Skeletal muscle satellite cell (primary cell): ENCODE results near the gene ADAMTS4.

ENCODE experiments used
- H3K27me3 ChIP-seq: 2 replicates; pipeline ENCODE4 v1.7.0; 2013; ENCODE audit warnings: low read length; ENCODE audit not compliant: control insufficient read depth, insufficient read depth
- H3K36me3 ChIP-seq: 2 replicates; pipeline ENCODE4 v1.7.0; 2013; ENCODE audit warnings: mild to moderate bottlenecking, control low read depth, low read length; ENCODE audit not compliant: insufficient read depth
- H3K4me1 ChIP-seq: 2 replicates; pipeline ENCODE4 v1.7.0; 2013; ENCODE audit warnings: low read length; ENCODE audit not compliant: control insufficient read depth, insufficient read depth
- H3K4me2 ChIP-seq: 2 replicates; pipeline ENCODE4 v1.7.0; 2013; ENCODE audit warnings: mild to moderate bottlenecking, low read length
- H3K4me3 ChIP-seq: 2 replicates; pipeline ENCODE4 v1.7.0; 2013; ENCODE audit warnings: low read length
- H3K9ac ChIP-seq: 2 replicates; pipeline ENCODE4 v1.7.0; 2013; ENCODE audit warnings: mild to moderate bottlenecking, low read depth, low read length, moderate library complexity
- H3K9me3 ChIP-seq: replicated peaks from 2 replicates; pipeline ENCODE4 v1.7.0; 2013; ENCODE audit warnings: mild to moderate bottlenecking, control low read depth, low read length

The ADAMTS4 gene

DNA sequence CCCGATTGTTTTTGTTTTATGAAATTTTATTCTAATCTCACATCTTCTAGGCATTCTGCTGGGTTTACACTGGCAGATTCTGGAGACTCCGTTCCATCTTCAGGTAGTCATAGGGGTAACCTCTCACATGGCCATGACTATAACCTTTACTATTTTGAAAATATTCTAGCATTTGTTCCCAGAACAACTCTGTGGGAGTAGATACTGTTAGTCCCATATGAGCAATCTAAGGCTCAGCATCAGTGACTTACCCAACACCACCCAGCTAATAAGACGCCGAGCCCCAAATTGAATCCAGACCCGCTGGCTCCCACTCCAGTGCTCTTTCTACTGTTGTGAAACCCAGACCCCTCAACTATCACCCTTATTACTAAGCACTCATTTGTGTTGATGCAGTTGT is 9.8 kb downstream of the ADAMTS4 start:
- Histone ChIP-seq H3K4me2 (no peak overlapping the region), H3K36me3 (no peaks in the 10 kb centered on the region), H3K27me3 (no peaks in the 10 kb centered on the region), H3K9me3 (no peaks in the 10 kb centered on the region), H3K4me1 (peaks cover 23% of the 10 kb centered on the region), H3K9ac (no peak overlapping the region), H3K4me3 (no peak overlapping the region)

DNA sequence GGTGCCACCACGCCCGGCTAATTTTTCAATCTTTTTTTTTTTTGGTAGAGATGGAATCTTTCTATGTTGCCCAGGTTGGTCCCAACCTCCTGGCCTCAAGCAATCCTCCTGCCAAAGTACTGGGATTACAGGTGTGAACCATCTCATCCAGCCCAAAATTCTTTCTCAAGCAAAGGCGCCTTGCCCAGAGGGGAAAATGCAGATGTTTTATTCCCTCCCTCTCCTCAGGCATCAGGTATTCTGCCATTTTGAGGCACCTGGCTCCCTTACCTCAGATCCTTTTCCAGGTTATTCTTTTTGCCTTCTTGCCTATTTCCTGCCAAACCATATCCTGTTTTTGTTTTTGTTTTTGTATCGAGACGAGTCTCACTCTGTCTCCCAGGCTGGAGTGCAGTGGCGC is 10.5 kb downstream of the ADAMTS4 start:
- no peak overlapping the region for H3K4me3 ChIP-seq
- no peaks in the 10 kb centered on the region for H3K36me3 ChIP-seq
- no peak overlapping the region for H3K9ac ChIP-seq
- H3K9me3 ChIP-seq, result no peaks in the 10 kb centered on the region
- H3K4me1 ChIP-seq, result peaks cover 19% of the 10 kb centered on the region
- no peaks in the 10 kb centered on the region for H3K27me3 ChIP-seq
- no peak overlapping the region for H3K4me2 ChIP-seq

DNA sequence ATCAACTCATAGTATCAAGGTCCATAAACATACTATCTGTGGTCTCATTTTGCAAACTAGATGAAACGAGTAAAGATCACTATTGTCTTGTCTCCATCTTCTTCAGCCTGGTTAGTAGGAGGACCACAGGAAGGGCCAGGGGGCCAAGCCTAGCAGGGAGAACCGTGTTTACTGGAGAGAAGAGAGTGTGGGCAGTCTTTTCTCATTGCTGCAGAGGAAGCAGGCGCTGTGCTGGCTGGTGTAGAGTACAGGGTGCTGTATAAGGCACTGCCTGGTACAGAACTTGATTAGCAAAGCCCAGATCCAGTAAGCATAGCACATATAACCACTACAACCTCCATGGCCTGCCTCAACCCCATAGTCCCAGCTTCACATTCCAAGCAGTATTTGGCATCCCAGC is 11.5 kb downstream of the ADAMTS4 start:
- no peaks in the 10 kb centered on the region for H3K9me3 ChIP-seq
- H3K9ac ChIP-seq, result no peak overlapping the region
- no peaks in the 10 kb centered on the region for H3K36me3 ChIP-seq
- H3K4me2 ChIP-seq, result no peak overlapping the region
- H3K27me3 ChIP-seq, result no peaks in the 10 kb centered on the region
- H3K4me1 ChIP-seq, result peaks cover 24% of the 10 kb centered on the region
- H3K4me3 ChIP-seq, result no peak overlapping the region

DNA sequence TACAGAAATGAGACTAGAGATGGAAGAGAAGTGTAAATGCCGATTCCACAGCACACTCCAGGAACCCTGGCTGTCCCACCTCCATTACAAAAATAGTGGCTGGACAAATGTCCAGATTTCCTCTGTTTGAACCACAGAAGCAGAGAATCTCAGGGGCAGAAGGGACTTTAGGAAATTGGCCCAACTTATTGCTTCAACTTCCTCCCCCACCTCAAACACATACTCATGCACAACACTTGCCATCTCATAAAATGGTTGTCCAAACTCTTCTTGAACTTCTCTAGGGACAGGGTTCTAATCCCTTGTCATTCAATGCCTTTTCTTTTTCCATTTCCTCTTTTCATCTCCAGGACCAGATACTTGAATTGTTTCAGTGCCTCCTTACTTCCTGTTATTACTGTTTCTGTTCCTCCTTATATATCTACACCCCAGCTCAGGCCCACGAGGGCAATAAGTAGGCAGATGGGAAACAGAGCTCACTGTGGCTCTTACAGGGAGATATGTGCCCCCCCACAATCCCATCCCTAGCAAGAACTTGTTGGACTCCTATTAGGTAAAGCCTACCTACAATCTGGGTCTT is 13.0 kb downstream of the ADAMTS4 start:
- Histone ChIP-seq H3K27me3 (no peaks in the 10 kb centered on the region), H3K4me1 (peaks cover 29% of the 10 kb centered on the region), H3K9ac (peak overlapping the region; percentile 27), H3K9me3 (no peaks in the 10 kb centered on the region), H3K36me3 (no peaks in the 10 kb centered on the region), H3K4me3 (peak overlapping the region; percentile 16), H3K4me2 (peak overlapping the region; percentile 53)

DNA sequence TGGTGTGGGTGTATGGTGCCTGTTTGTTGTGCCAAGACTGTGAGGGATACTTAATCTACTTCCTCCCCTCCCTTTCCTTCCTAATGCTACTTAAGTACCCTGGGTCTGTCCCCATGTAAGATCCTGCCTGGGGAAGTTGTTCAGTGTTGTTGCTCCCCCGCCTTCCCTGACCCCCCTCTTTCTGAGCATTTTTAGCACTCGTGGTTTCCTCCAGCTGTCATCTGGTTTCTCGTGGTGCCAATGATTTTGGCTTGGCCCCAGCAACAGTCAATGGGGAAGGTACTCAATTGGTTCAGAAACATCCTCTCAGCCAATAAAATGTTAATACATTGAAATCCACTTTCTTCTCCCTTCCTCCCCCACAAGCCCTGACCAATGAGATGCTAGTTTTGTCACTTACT is 13.6 kb downstream of the ADAMTS4 start:
- Histone ChIP-seq H3K27me3 (no peaks in the 10 kb centered on the region), H3K4me1 (peaks cover 29% of the 10 kb centered on the region), H3K36me3 (no peaks in the 10 kb centered on the region), H3K4me2 (peak overlapping the region; percentile 53), H3K9ac (peak overlapping the region; percentile 27), H3K9me3 (no peaks in the 10 kb centered on the region), H3K4me3 (no peak overlapping the region)

DNA sequence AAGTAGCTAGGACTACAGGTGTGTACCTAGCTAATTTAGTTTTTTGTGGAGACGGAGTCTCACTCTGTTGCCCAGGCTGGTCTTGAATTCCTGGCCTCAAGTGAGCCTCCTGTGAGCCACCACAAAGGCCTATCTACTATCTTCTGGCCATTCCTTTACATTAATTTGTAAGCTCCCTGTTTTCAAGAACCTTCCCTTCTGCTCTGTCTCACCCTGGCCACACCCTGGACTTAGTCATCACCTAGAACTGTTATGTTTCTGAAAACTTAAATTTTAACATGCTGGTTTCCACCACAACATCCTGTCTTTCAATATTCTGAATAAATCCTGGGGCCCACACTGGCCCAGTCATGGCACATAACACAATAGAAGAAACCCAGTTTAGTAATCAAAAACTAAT is 16.6 kb downstream of the ADAMTS4 start:
- Histone ChIP-seq H3K4me3 (no peak overlapping the region), H3K9me3 (no peaks in the 10 kb centered on the region), H3K4me1 (peaks cover 35% of the 10 kb centered on the region), H3K9ac (peak overlapping the region; percentile 50), H3K36me3 (no peaks in the 10 kb centered on the region), H3K27me3 (no peaks in the 10 kb centered on the region), H3K4me2 (peak overlapping the region; percentile 52)

DNA sequence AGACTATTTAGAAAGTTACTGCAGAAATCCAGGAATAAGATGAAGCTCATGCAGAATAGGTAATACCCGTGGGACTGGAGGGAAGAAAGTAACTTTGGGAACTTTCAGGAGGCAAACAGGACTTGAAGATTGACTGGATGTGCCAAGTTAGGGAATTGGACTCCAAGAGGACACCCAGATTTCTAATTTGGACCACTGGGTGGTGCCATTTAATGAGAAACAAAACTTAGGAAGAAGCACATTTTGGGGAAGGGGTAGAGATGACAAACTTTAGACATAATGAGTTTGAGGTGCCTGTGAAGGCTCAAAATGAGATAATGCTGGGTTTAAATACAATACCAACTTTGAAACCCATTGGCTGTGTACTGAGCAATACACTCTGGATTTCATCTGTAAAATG is 18.2 kb downstream of the ADAMTS4 start:
- Histone ChIP-seq H3K36me3 (peaks cover under 1% of the 10 kb centered on the region), H3K9me3 (no peaks in the 10 kb centered on the region), H3K4me2 (no peak overlapping the region), H3K4me3 (no peak overlapping the region), H3K9ac (no peak overlapping the region), H3K4me1 (peaks cover 37% of the 10 kb centered on the region), H3K27me3 (no peaks in the 10 kb centered on the region)

DNA sequence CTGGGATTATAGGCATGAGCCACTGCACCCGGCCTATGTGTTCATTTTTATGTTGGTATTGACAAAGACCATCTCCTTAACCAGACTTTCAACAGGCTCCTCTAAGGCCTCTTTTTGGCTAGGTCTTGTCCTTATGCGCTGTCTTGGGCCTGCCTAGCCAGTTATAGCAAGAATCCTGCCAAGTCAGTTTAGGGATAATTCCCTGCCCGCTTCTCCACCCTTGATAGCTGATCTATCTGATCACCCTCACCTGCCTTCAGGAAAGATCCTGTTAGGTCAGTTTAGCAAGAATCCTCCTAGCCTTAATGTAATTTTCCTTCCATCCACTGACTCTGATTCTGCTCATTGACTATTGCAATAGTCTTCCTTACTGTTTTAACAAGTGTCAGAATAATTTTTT is 19.2 kb downstream of the ADAMTS4 start:
- no peaks in the 10 kb centered on the region for H3K9me3 ChIP-seq
- peaks cover 5% of the 10 kb centered on the region for H3K36me3 ChIP-seq
- peaks cover 31% of the 10 kb centered on the region for H3K4me1 ChIP-seq
- H3K27me3 ChIP-seq, result no peaks in the 10 kb centered on the region
- H3K4me2 ChIP-seq, result no peak overlapping the region
- no peak overlapping the region for H3K9ac ChIP-seq
- H3K4me3 ChIP-seq, result no peak overlapping the region

DNA sequence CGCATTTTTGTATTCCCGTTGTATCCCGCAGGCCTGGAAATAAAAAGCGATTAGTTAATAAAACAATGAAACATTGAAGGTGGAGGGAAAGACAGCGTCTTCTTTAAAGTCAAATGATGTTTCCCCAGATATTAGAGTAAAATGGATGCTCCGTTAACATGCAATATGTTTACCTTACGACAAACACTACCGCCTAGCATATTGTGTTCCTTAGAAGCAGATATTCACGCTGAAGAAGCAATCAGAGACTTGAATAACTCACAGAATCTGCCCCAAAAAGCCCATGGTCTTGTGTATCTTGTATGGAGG is 21.0 kb downstream of the ADAMTS4 start:
- Histone ChIP-seq H3K4me1 (peaks cover 36% of the 10 kb centered on the region), H3K9me3 (no peaks in the 10 kb centered on the region), H3K9ac (peak overlapping the region; percentile 96), H3K27me3 (no peaks in the 10 kb centered on the region), H3K4me2 (peak overlapping the region; percentile 95), H3K36me3 (peaks cover 17% of the 10 kb centered on the region), H3K4me3 (peak overlapping the region; percentile 99)

DNA sequence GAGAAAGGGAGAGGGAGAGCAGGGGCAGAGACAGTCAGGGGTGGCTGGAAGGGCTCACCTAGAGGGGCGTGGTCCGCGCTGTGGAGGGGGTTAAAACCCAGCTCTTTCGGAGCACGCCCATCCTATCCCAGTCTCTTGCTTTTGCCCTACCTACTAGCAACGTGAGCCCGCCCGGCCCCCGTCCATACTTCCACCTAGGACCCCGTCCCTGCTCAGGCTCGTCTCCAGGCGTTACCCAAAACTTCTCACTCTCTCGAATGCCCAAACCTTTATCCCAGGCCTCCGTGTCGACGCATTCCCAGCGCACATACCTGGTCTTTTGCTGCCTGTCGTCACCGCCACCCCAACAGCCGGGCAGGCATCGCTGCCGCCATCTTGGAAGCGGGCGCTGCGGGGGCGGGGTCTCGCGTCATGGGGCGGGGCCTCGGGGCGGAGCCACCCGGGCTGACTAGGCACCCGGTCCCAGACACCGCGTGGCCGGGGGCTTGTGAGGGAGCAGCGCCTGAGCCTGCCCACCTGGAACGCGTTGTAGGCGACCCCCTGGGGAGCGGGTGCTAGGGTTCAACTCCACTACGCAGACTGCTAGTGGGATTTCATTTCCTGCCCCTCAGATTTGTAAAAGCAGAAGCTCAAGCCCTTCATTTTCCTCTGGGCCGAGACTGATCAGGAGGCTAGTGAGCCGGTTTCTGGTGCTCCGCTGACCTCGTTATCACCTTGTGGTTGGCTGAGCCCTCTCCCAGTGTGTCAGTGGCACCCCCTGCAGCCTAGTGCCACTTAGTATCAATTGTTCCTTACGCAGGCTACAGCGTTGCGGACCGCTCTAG is 21.5 kb downstream of the ADAMTS4 start, which contains the start of gene B4GALT3:
TSS of gene B4GALT3 (minus strand) at position 396 of the 824 bp plus-strand sequence. CDS start 1,447 bp downstream, outside the sequence.
- peaks cover 35% of the 10 kb centered on the region for H3K4me1 ChIP-seq
- no peaks in the 10 kb centered on the region for H3K27me3 ChIP-seq
- peak within 1 kb of the TSS; percentile 95 for H3K4me2 ChIP-seq
- H3K9me3 ChIP-seq, result no peaks in the 10 kb centered on the region
- peak within 1 kb of the TSS; percentile 99 for H3K4me3 ChIP-seq
- peaks cover 17% of the 10 kb centered on the region for H3K36me3 ChIP-seq
- H3K9ac ChIP-seq, result peak within 1 kb of the TSS; percentile 96

DNA sequence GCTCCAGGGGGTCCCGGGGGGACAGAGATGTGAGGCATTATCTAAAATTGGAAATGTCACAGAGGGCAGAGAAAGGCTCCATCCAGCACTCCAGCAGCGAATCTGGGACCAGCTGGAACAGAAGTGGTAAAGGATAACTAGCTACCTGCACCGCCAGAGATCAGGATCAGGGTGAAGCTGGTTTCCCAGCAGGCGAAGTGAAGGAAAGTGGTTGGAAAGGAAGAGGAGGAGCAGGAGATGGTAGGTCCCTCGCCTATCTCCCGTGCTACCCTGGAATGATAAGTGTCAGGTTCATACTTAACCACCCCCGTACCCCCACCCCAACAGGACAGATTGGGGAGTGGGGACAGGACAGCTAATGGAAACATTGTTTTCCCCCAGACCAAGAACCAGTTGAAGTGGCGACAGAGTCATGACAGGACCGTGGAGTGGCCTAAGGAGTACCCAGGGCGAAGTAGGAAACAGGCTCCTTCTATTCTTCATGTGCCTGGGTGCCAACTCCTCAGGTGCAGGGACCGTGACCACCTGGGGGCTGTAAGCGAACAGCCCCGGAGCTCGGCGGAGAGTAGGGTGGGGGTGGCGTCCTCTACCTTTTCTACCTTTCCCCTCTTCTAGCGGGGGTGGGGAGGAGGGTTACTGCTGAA is 22.3 kb downstream of the ADAMTS4 start:
- Histone ChIP-seq H3K9me3 (no peaks in the 10 kb centered on the region), H3K4me3 (peak overlapping the region; percentile 99), H3K9ac (peak overlapping the region; percentile 96), H3K4me1 (peaks cover 31% of the 10 kb centered on the region), H3K36me3 (peaks cover 24% of the 10 kb centered on the region), H3K4me2 (peak overlapping the region; percentile 95), H3K27me3 (no peaks in the 10 kb centered on the region)
